OCI-LY1 (cell line): ENCODE results near the gene LNP1.

Experiments used
- EZH2 ChIP-seq: fragments of 200-600 bp; sonication (generic), shearing (Covaris generic); IDR thresholded peaks from 2 replicates; pipeline ENCODE4 v1.8.0; 2017; ENCODE audit warnings: borderline replicate concordance, mixed run types, mild to moderate bottlenecking, antibody characterized with exemption, low read length, moderate library complexity, mixed read lengths
- TF ChIP-seq, protein P1 (sequence below): fragments of 200-600 bp; sonication (generic), shearing (Covaris generic); IDR thresholded peaks from 2 replicates; pipeline ENCODE4 v1.5.1; 2017; ENCODE audit warnings: mild to moderate bottlenecking, antibody characterized with exemption, low read length, moderate library complexity, mixed read lengths

DNA sequence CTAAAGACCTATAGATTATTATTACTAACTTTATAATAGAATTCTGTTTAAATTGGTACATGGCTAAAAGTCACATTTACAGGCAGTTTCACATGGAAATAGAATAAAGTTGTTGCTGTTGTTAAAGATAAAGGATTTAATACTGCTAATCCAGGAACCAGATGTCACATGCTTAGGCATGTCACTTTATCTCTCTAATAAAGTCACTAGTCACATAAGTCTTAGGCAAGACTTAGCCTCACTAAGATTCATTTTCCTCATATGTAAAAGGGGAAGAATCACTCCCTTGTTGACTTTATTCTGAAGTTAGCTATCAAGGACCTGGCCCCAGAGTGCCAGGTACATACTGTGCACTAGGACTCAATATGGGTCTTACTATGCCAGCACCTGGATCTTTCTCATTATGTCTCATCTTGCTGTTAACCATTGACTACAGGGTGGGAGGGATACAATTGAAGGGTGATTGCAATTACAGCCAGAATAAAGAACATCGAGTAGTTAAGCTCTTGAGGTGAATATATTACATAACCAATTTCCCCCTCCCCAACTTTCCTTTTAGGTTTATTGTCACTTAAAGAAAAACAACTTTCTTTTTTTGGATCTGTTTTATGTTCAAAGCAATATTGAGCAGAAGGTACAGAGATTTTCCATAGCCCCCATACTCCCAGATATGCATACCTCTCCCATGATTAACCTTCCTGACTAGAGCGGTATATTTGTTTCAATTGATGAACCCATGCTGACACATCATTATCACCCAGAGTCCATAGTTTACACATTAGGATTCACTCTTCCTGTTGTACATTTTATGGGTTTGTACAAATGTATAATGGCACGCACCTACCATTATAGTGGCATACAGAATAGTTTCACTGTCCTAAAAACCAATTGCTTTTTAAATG, 36.6 kb downstream of the LNP1 start:
- TF ChIP-seq, protein P1, sequence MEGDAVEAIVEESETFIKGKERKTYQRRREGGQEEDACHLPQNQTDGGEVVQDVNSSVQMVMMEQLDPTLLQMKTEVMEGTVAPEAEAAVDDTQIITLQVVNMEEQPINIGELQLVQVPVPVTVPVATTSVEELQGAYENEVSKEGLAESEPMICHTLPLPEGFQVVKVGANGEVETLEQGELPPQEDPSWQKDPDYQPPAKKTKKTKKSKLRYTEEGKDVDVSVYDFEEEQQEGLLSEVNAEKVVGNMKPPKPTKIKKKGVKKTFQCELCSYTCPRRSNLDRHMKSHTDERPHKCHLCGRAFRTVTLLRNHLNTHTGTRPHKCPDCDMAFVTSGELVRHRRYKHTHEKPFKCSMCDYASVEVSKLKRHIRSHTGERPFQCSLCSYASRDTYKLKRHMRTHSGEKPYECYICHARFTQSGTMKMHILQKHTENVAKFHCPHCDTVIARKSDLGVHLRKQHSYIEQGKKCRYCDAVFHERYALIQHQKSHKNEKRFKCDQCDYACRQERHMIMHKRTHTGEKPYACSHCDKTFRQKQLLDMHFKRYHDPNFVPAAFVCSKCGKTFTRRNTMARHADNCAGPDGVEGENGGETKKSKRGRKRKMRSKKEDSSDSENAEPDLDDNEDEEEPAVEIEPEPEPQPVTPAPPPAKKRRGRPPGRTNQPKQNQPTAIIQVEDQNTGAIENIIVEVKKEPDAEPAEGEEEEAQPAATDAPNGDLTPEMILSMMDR, result no peak
- no peak for TF ChIP-seq EZH2
